Measurements from ENCODE around the gene GALNT15. TPM values are rescaled to one million over a fixed set of nuclear protein-coding genes. Genes with fewer than 3 reads are reported as not detected.

GALNT15 gene
- total RNA-seq, 4 donors from 2014 or later = 26.2 to 88.8 (median 39.4) TPM

DNA sequence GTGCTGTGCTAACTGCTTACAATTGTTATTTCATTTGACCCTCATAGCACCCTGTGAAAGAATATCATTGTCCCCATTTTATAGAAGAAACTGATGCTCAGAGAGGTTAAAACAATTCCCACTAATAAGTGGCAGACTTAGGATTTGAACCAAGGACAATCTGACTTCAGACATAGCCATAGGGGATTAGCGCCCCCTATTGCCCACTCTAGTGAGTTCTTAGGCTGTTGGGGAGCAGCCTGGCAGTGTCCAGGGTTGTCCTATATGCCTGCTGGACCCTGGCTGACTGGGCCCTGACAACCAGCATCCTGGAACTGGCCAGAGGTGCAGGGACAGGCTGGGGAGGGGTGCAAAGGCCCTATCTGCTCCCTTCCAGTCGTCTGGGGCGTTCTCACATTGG is 74.9 kb downstream of the GALNT15 start:
- H3K9me3 ChIP-seq = no peaks in the 10 kb centered on the region
- H3K27me3 ChIP-seq = no peaks in the 10 kb centered on the region
- TF ChIP-seq EP300 (IDR thresholded peaks at IDR 0.05; ENCODE audit: low read depth) = no peak
- TF ChIP-seq, protein P1, sequence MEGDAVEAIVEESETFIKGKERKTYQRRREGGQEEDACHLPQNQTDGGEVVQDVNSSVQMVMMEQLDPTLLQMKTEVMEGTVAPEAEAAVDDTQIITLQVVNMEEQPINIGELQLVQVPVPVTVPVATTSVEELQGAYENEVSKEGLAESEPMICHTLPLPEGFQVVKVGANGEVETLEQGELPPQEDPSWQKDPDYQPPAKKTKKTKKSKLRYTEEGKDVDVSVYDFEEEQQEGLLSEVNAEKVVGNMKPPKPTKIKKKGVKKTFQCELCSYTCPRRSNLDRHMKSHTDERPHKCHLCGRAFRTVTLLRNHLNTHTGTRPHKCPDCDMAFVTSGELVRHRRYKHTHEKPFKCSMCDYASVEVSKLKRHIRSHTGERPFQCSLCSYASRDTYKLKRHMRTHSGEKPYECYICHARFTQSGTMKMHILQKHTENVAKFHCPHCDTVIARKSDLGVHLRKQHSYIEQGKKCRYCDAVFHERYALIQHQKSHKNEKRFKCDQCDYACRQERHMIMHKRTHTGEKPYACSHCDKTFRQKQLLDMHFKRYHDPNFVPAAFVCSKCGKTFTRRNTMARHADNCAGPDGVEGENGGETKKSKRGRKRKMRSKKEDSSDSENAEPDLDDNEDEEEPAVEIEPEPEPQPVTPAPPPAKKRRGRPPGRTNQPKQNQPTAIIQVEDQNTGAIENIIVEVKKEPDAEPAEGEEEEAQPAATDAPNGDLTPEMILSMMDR (IDR thresholded peaks at IDR 0.05) = peak in 1 of 5 experiments; percentile 18
- intact Hi-C loops (cut with DNase I; ENCODE audit: low total_unique reads) = loop anchor here (5.0 kb wide), 1 partner anchor 197 kb away; no protein-coding TSS in a partner anchor
- WGBS, 2 donors (ENCODE audit: low coverage in 1 of 2) = 46% methylated on average over 3 of the region's 3 CpGs; no CpG with 5 or more reads in 1 of the 2 donors
- H3K4me1 ChIP-seq = peaks cover 0 to 17% (median 0%) of the 10 kb centered on the region in 4 donors
- in situ Hi-C loops (cut with MboI; ENCODE audit: low pct_ligation_motif_present in 1 of 4, low pct_unique_long_range_greater_than_20kb in 1 of 4, low sequenced_read_pairs in 3 of 4) = loop anchor here in 3 of 4 donors (10.0 to 25.0 kb wide), 4 partner anchors 195 to 437 kb away; no protein-coding TSS in a partner anchor
- no peaks in the 10 kb centered on the region for H3K36me3 ChIP-seq
- no peak for DNase-seq
- H3K4me3 ChIP-seq = no peak overlapping the region
- H3K27ac ChIP-seq = no peak overlapping the region

DNA sequence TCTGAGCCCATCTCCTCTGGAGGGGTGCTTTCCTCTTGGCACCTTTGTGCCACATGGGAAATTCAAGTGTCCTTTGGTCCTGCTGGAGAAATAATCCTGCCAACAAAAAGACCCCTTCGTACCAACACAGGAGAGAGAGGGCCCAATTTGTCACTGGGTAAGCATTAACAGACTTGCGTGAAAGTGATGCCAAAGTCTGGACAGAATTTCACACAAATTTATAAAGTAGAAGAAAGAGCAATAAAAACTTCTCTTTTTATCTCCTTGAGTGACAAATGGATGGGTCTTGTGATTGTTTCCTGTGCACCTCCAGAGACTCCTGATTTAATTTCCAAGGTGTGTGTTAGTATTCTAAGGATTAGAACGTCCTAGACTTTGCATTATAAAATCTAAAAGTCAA is 75.4 kb downstream of the GALNT15 start:
- TF ChIP-seq POLR2AphosphoS5 (IDR thresholded peaks at IDR 0.05) = no peak
- in situ Hi-C loops (cut with MboI; ENCODE audit: low pct_ligation_motif_present in 1 of 4, low pct_unique_long_range_greater_than_20kb in 1 of 4, low sequenced_read_pairs in 3 of 4) = loop anchor here in 3 of 4 donors (10.0 to 25.0 kb wide), 6 partner anchors 195 to 1038 kb away; partner anchors contain the start of gene CAPN7 (in 1 of the 3)
- no peak for DNase-seq
- intact Hi-C loops (cut with DNase I; ENCODE audit: low total_unique reads) = loop anchor here (5.0 kb wide), 1 partner anchor 198 kb away; no protein-coding TSS in a partner anchor
- 70 to 80% methylated on average over 3 of the region's 3 CpGs for WGBS, 2 donors (ENCODE audit: low coverage in 1 of 2)
- no peaks in the 10 kb centered on the region for H3K36me3 ChIP-seq
- no peaks in the 10 kb centered on the region for H3K27me3 ChIP-seq
- H3K4me3 ChIP-seq = no peak overlapping the region
- H3K9me3 ChIP-seq = no peaks in the 10 kb centered on the region
- no peak overlapping the region for H3K27ac ChIP-seq
- peaks cover 0 to 17% (median 0%) of the 10 kb centered on the region in 4 donors for H3K4me1 ChIP-seq

DNA sequence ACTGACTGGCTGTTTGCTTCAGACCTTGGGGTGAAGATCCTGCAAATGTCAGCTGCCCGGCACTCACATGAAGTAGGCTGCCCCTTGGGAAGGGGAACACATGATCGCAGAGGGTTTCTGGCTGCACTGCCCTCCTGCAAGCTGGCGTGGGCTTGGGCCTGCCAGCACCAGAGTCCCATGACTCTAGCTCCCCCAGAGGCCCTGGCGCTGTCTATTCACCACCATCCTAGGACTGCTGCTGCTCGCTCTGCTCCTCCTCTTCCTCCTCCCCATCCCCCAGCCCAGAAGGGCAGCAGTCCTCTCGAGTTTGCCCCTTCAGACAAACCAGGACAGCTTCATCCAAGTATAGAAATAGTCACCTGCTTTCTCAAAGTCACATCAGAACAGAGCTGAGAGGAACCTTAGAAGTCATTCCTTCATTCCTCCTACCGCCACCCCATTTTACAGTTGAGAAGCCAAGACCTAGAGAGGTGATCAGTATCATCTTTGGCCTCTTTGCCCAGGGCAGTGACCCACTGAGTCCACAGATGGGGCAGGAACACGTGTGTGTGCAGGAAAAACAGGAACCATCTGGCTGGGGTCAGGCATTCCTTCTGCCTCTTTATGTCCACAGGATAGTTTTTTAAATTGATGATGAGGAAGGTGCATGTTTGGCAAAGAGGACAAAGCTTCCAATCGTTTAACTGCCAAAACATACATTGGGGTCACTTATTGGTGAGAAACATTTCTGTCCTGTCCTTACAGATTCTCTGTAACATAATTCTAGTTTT is 77.0 kb downstream of the GALNT15 start:
- TF ChIP-seq POLR2AphosphoS5 (IDR thresholded peaks at IDR 0.05) (no peak), POLR2A (IDR thresholded peaks at IDR 0.05) (no peak), EP300 (IDR thresholded peaks at IDR 0.05; ENCODE audit: low read depth) (no peak)
- TF ChIP-seq, protein P1 (IDR thresholded peaks at IDR 0.05) = no peak
- in situ Hi-C loops (cut with MboI; ENCODE audit: low pct_ligation_motif_present in 1 of 4, low pct_unique_long_range_greater_than_20kb in 1 of 4, low sequenced_read_pairs in 3 of 4) (loop anchor here in 2 of 4 donors (25.0 kb wide), 3 partner anchors 439 to 1039 kb away; partner anchors contain the start of gene CAPN7 (in 1 of the 2)), intact Hi-C loops (cut with DNase I; ENCODE audit: low total_unique reads) (no loop called here)
- DNase-seq = no peak
- H3K9me3 ChIP-seq = no peaks in the 10 kb centered on the region
- WGBS, 2 donors (ENCODE audit: low coverage in 1 of 2) = 75 to 88% methylated on average over 4 to 9 of the region's 9 CpGs
- no peaks in the 10 kb centered on the region for H3K27me3 ChIP-seq
- no peak overlapping the region for H3K4me3 ChIP-seq
- no peak overlapping the region for H3K27ac ChIP-seq
- no peaks in the 10 kb centered on the region for H3K36me3 ChIP-seq
- peaks cover 0 to 17% (median 0%) of the 10 kb centered on the region in 4 donors for H3K4me1 ChIP-seq

DNA sequence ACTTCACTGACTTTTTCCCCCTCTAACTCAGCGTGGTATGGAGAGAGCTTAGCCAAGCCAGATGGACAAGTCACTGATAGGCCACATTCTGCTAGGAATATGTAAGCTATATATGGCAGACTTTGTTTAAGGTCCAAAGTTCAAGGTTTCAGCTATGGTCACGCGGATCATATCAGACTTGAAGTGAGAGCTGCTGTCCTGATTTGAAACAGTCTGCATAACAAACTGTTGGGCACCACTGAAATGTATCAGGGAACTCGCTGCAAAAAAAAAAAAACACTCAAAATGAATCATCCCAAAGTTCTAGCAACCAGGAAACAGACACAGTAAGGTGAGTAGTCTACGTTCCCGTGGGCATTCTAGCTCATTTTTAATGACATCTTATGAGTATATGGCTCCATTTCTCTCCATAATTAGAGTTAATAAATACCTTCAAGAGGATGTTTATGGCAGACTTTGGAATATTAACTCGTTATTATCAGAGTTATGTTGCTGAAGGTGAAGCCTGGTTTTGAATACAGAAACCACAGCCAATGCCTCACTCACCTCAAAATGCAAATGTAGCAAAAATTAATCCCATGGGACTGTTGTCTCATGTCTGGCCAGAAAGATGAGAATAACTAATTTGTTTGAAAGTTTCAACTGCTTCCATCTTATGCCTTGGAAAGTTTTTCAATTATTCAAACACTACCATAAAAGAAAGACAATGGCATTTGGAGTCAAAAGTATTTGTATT is 77.9 kb downstream of the GALNT15 start:
- no peak overlapping the region for H3K4me3 ChIP-seq
- H3K27ac ChIP-seq = no peak overlapping the region
- H3K36me3 ChIP-seq = no peaks in the 10 kb centered on the region
- intact Hi-C loops (cut with DNase I; ENCODE audit: low total_unique reads) = no loop called here
- TF ChIP-seq EP300 (IDR thresholded peaks at IDR 0.05; ENCODE audit: low read depth) = no peak
- TF ChIP-seq, protein P1 (IDR thresholded peaks at IDR 0.05) = no peak
- peak in 1 of 3 donors; percentile 11 for TF ChIP-seq POLR2AphosphoS5 (IDR thresholded peaks at IDR 0.05)
- H3K4me1 ChIP-seq = peaks cover 0 to 13% (median 0%) of the 10 kb centered on the region in 4 donors
- DNase-seq = no peak
- in situ Hi-C loops (cut with MboI; ENCODE audit: low pct_ligation_motif_present in 1 of 4, low pct_unique_long_range_greater_than_20kb in 1 of 4, low sequenced_read_pairs in 3 of 4) = loop anchor here in 2 of 4 donors (25.0 kb wide), 3 partner anchors 440 to 1040 kb away; partner anchors contain the start of gene CAPN7 (in 1 of the 2)
- H3K27me3 ChIP-seq = no peaks in the 10 kb centered on the region
- H3K9me3 ChIP-seq = no peaks in the 10 kb centered on the region
- WGBS, 2 donors (ENCODE audit: low coverage in 1 of 2) = 37 to 40% methylated on average over 6 to 7 of the region's 7 CpGs
